Kidney (tissue), 14 donors: Measurements from ENCODE around the gene THEMIS2. TPM values are rescaled to one million over a fixed set of nuclear protein-coding genes. Genes with fewer than 3 reads are reported as not detected.

Source experiments
- DNase-seq, 5 donors: peaks; one replicate each; pipeline ENCODE4 v3.0.0-alpha.2; 2013 to 2020
- FAIRE-seq: peaks from 2 replicates; lab custom pipeline; 2012; peaks lifted over from hg19 to GRCh38; lab: Jason Lieb, UNC
- H3K27ac ChIP-seq, 2 donors: one replicate each; pipeline ENCODE4 v1.7.0; 2013; ENCODE audit warnings: low read depth in 2 of 2, low read length in 2 of 2, inconsistent platforms in 1 of 2
- H3K27me3 ChIP-seq: one replicate; pipeline ENCODE4 v1.7.1; 2013; ENCODE audit warnings: low read length, inconsistent platforms; ENCODE audit not compliant: control insufficient read depth, insufficient read depth
- H3K36me3 ChIP-seq, 3 donors: one replicate each; pipeline versions ENCODE4 v1.7.0 to v1.7.1; 2013; ENCODE audit warnings: low read length in 3 of 3, control low read depth in 1 of 3, inconsistent platforms in 1 of 3; ENCODE audit not compliant: insufficient read depth in 3 of 3, control insufficient read depth in 2 of 3
- H3K4me1 ChIP-seq, 3 donors: one replicate each; pipeline versions ENCODE4 v1.7.0 to v1.7.1; 2013; ENCODE audit warnings: low read length in 3 of 3, inconsistent platforms in 1 of 3, low read depth in 1 of 3; ENCODE audit not compliant: control insufficient read depth in 2 of 3, insufficient read depth in 2 of 3
- H3K4me3 ChIP-seq, 3 donors: one replicate each; pipeline versions ENCODE4 v1.7.0 to v1.8.1; 2013; ENCODE audit warnings: low read length in 3 of 3, control low read depth in 1 of 3, inconsistent platforms in 1 of 3
- H3K9ac ChIP-seq, 3 donors: one replicate each; pipeline versions ENCODE4 v1.7.0 to v1.7.1; 2013; ENCODE audit warnings: low read length in 3 of 3, control low read depth in 1 of 3, inconsistent platforms in 1 of 3
- H3K9me3 ChIP-seq, 3 donors: one replicate each; pipeline versions ENCODE4 v1.7.0 to v1.7.1; 2013; ENCODE audit warnings: low read length in 3 of 3, control low read depth in 1 of 3, inconsistent platforms in 1 of 3; ENCODE audit not compliant: control insufficient read depth in 2 of 3, insufficient read depth in 1 of 3
- CTCF ChIP-seq: IDR thresholded peaks from 3 replicates; pipeline ENCODE4 v1.5.1; 2012; ENCODE audit warnings: mild to moderate bottlenecking, moderate library complexity, borderline replicate concordance; ENCODE audit not compliant: insufficient read depth; ENCODE audit errors: extremely low read depth
- intact Hi-C: fragments of 100-400 bp; cut with DNase I; formaldehyde crosslinking; loops from one replicate; pipeline ENCODE4 v1.11.1; 2022
- polyA plus RNA-seq: library from polyadenylated mRNA; stranded (reverse); fragments of 350-450 nt; fragmentation: Illumina TruSeq; extraction: RNeasy Lipid Tissue Mini Kit (QIAGEN cat#74804); gene quantifications from one replicate; pipeline ENCODE4 v1.2.3, GENCODE V29; 2014; ENCODE audit warnings: low read depth, low replicate concordance; ENCODE audit not compliant: insufficient read depth
- total RNA-seq: library from RNA; stranded (reverse); fragmentation: NEBNext Ultra II Directional; extraction: Animal tissue kit (Norgen Biotek cat#: 25700); gene quantifications from one replicate; pipeline ENCODE4 v1.2.1, GENCODE V29; 2021
- donor health status: control.
- donor health status: control.
- donor health status: control.
- donor health status: control.
- donor health status: control.
- donor health status: DM: yes; HTN: yes; CAD: no.
- donor health status: Normal renal cell carcinoma (clear cell type).

THEMIS2 gene
- total and polyA plus RNA-seq, 2 donors from 2014 or later, result 5.2 to 47.2 TPM

- Histone ChIP-seq H3K27me3 (no peaks in the 10 kb centered on the region), H3K4me1 (peaks cover 0 to 11% (median 8%) of the 10 kb centered on the region in 3 donors), H3K9ac (peak within 1 kb of the TSS; percentile 70 to 88 (median 74)), H3K9me3 (no peaks in the 10 kb centered on the region), H3K27ac (peak within 1 kb of the TSS; percentile 49 to 87), H3K36me3 (peaks cover 0 to 16% (median 6%) of the 10 kb centered on the region in 3 donors), H3K4me3 (peak within 1 kb of the TSS; percentile 78 to 79 (median 79))
- no peak for TF ChIP-seq CTCF
- peak; percentile 96 to 99 (median 97) for DNase-seq
- intact Hi-C loops, result no loop called here
- no peak for FAIRE-seq
These were observed 41.5 kb upstream of the THEMIS2 start, which contains the start of gene PPP1R8 for GRCh38 chr1:27830621-27831440. Gene PPP1R8 (plus strand): TSS chr1:27830782. CDS start chr1:27830836, 54 bp downstream.

GRCh38 chr1:27831568-27832410, 40.6 kb upstream of the THEMIS2 start:
- H3K9ac ChIP-seq, result peak overlapping the region in 2 of 3 donors; percentile 70 to 74
- peak overlapping the region; percentile 78 to 79 (median 79) for H3K4me3 ChIP-seq
- TF ChIP-seq CTCF, result no peak
- H3K27ac ChIP-seq, result no peak overlapping the region
- peak in 2 of 5 donors; percentile 6 to 17 for DNase-seq
- H3K9me3 ChIP-seq, result no peaks in the 10 kb centered on the region
- peaks cover 0 to 16% (median 6%) of the 10 kb centered on the region in 3 donors for H3K36me3 ChIP-seq
- no peaks in the 10 kb centered on the region for H3K27me3 ChIP-seq
- FAIRE-seq, result no peak
- peaks cover 0 to 11% (median 8%) of the 10 kb centered on the region in 3 donors for H3K4me1 ChIP-seq
- intact Hi-C loops, result no loop called here

- intact Hi-C loops, result no loop called here
- peaks cover 0 to 16% (median 6%) of the 10 kb centered on the region in 3 donors for H3K36me3 ChIP-seq
- H3K9me3 ChIP-seq, result no peaks in the 10 kb centered on the region
- H3K4me1 ChIP-seq, result peaks cover 0 to 11% (median 8%) of the 10 kb centered on the region in 3 donors
- FAIRE-seq (no peak), DNase-seq (no peak)
- H3K27ac ChIP-seq, result no peak overlapping the region
- H3K27me3 ChIP-seq, result no peaks in the 10 kb centered on the region
- no peak for TF ChIP-seq CTCF
- H3K4me3 ChIP-seq, result no peak overlapping the region
- H3K9ac ChIP-seq, result no peak overlapping the region
These were observed 39.6 kb upstream of the THEMIS2 start for GRCh38 chr1:27832762-27833161.
